HepG2 (cell line): Measurements from ENCODE around the gene ALDH2. TPM values are rescaled to one million over a fixed set of nuclear protein-coding genes. Genes with fewer than 3 reads are reported as not detected.

Source experiments
- ARID2 ChIP-seq: sonication (generic); formaldehyde crosslinking; IDR thresholded peaks from 2 replicates; pipeline ENCODE4 v1.8.1; 2022; ENCODE audit warnings: mild to moderate bottlenecking, missing genetic modification reagents, borderline replicate concordance
- ARID3A ChIP-seq: IDR thresholded peaks from 2 replicates; pipeline ENCODE4 v1.6.1; 2012; ENCODE audit warnings: low read depth, low read length, improper control_type of control experiment
- CAMTA2 ChIP-seq: sonication (generic); formaldehyde crosslinking; IDR thresholded peaks from 2 replicates; pipeline ENCODE4 v1.4.0; 2020; ENCODE audit warnings: mild to moderate bottlenecking, missing genetic modification reagents, borderline replicate concordance
- KLF16 ChIP-seq, 2 experiments: sonication (generic) in 1 of 2; formaldehyde crosslinking in 1 of 2; IDR thresholded peaks; 2 replicates each; pipeline versions ENCODE4 v1.6.1 to v1.8.0; 2016 to 2023; ENCODE audit warnings: missing genetic modification reagents in 2 of 2, missing compliant biosample characterization in 1 of 2
- MXI1 ChIP-seq: IDR thresholded peaks from 3 replicates; pipeline ENCODE4 v1.6.1; 2012; ENCODE audit warnings: low read depth, low read length, inconsistent platforms, borderline replicate concordance
- PHF8 ChIP-seq: sonication (generic); formaldehyde crosslinking; IDR thresholded peaks from 2 replicates; pipeline ENCODE4 v1.5.0; 2020; ENCODE audit warnings: missing genetic modification reagents
- SPEN ChIP-seq: sonication (generic); formaldehyde crosslinking; IDR thresholded peaks from 2 replicates; pipeline ENCODE4 v1.5.1; 2020; ENCODE audit warnings: low read depth, mild to moderate bottlenecking, missing genetic modification reagents
- ZBTB46 ChIP-seq: sonication (generic); formaldehyde crosslinking; IDR thresholded peaks from 2 replicates; pipeline ENCODE4 v1.4.0; 2020; ENCODE audit warnings: mild to moderate bottlenecking, missing genetic modification reagents, borderline replicate concordance
- ZGPAT ChIP-seq: IDR thresholded peaks from 2 replicates; pipeline ENCODE4 v1.6.1; 2016; ENCODE audit warnings: mild to moderate bottlenecking
- ZNF276 ChIP-seq: sonication (generic); formaldehyde crosslinking; IDR thresholded peaks from 2 replicates; pipeline ENCODE4 v1.4.0; 2020; ENCODE audit warnings: mild to moderate bottlenecking, low read depth, missing genetic modification reagents
- ZNF362 ChIP-seq: sonication (generic); formaldehyde crosslinking; IDR thresholded peaks from 2 replicates; pipeline ENCODE4 v1.4.0; 2020; ENCODE audit warnings: missing genetic modification reagents, mild to moderate bottlenecking, borderline replicate concordance
- ZNF598 ChIP-seq: sonication (generic); formaldehyde crosslinking; IDR thresholded peaks from 2 replicates; pipeline ENCODE4 v1.5.1; 2020; ENCODE audit warnings: mild to moderate bottlenecking, missing genetic modification reagents, borderline replicate concordance
- ZNF687 ChIP-seq: sonication (generic); formaldehyde crosslinking; IDR thresholded peaks from 2 replicates; pipeline ENCODE4 v1.5.1; 2020; ENCODE audit warnings: mild to moderate bottlenecking, missing genetic modification reagents, moderate library complexity
- ZNF772 ChIP-seq: sonication (generic); formaldehyde crosslinking; IDR thresholded peaks from 2 replicates; pipeline ENCODE4 v1.5.0; 2020; ENCODE audit warnings: mild to moderate bottlenecking, missing genetic modification reagents
- ZSCAN22 ChIP-seq: sonication (generic); formaldehyde crosslinking; IDR thresholded peaks from 2 replicates; pipeline ENCODE4 v1.4.0; 2020; ENCODE audit warnings: mild to moderate bottlenecking, missing genetic modification reagents
- polyA plus RNA-seq, 8 experiments: library from polyadenylated mRNA; depleted of rRNA in 3 of 8; stranded (reverse) in 7 of 8; unstranded in 1 of 8; fragments of >200 nt; fragmentation: Illumina TruSeq in 4 of 8; extraction: Trizol in 4 of 8; gene quantifications; 2 replicates each; pipeline versions ENCODE4 v1.2.1 to v1.2.3, GENCODE V29; 2011 to 2016; ENCODE audit warnings: low read depth in 4 of 8, missing spikeins in 1 of 8, mixed read lengths in 1 of 8; ENCODE audit not compliant: insufficient read depth in 1 of 8
- total RNA-seq, 5 experiments: library from RNA; depleted of rRNA; stranded (reverse); fragments of >200 nt; fragmentation: Illumina TruSeq; extraction: Trizol; gene quantifications; 2 replicates each; pipeline ENCODE4 v1.2.3, GENCODE V29; 2016; ENCODE audit warnings: low read depth in 1 of 5

The ALDH2 gene
- total and polyA plus RNA-seq, 2 of the 13 experiments (the other 11 are each of a cell fraction or from before 2014, with no cell fraction given), result 78.8 to 103 TPM

- TF ChIP-seq ZNF362 (CRISPR knock-in tag) (peak; percentile 46; the same call in 1 of the 2 replicates), KLF16 (CRISPR knock-in tag; IDR thresholded peaks at IDR 0.05) (0 out of 4 replicates have a peak, but pooled peaks of 1 of the 2 experiments have one; percentile 19), MXI1 (peak; percentile 7; the same call in 1 of the 3 replicates), SPEN (no peak), ZNF772 (no peak), ZBTB46 (CRISPR knock-in tag) (0 out of 2 replicates have a peak, but pooled peaks have one; percentile 34), ARID2 (peak; percentile 23; the same call in 1 of the 2 replicates), ZNF598 (CRISPR knock-in tag) (0 out of 2 replicates have a peak, but pooled peaks have one; percentile 25), PHF8 (CRISPR knock-in tag) (no peak), ZSCAN22 (no peak), ZNF687 (CRISPR knock-in tag) (peak; percentile 69), ARID3A (peak; percentile 52), ZGPAT (CRISPR knock-in tag) (peak; percentile 44), CAMTA2 (CRISPR knock-in tag) (no peak), ZNF276 (CRISPR knock-in tag) (no peak)
Measured at GRCh38 chr12:111773801-111774551, 7.2 kb downstream of the ALDH2 start (continued).
